BLaER1 treated with 17β-estradiol and CSF1 and Interleukin-3, amounts not matched to agents 10 nM and 100 nM (cell line): ENCODE results near the gene TDRD10.

Experiments
- H3K27ac ChIP-seq, 11 experiments: shearing (Covaris generic); formaldehyde crosslinking; 2 replicates each; pipeline ENCODE4 v1.8.1; 2022
- H3K27me3 ChIP-seq, 11 experiments: shearing (Covaris generic); formaldehyde crosslinking; 2 replicates each; pipeline ENCODE4 v1.8.1; 2022
- H3K36me3 ChIP-seq, 11 experiments: shearing (Covaris generic); formaldehyde crosslinking; 2 replicates each; pipeline ENCODE4 v1.8.1; 2022
- H3K4me1 ChIP-seq, 10 experiments: shearing (Covaris generic); formaldehyde crosslinking; 2 replicates each; pipeline ENCODE4 v1.8.1; 2022
- H3K4me2 ChIP-seq, 11 experiments: shearing (Covaris generic); formaldehyde crosslinking; 2 replicates each; pipeline ENCODE4 v1.8.1; 2022
- H3K4me3 ChIP-seq, 10 experiments: shearing (Covaris generic); formaldehyde crosslinking; 2 replicates each; pipeline ENCODE4 v1.8.1; 2022
- H3K9ac ChIP-seq, 11 experiments: shearing (Covaris generic); formaldehyde crosslinking; 2 replicates each; pipeline ENCODE4 v1.8.1; 2022
- H3K9me3 ChIP-seq, 11 experiments: shearing (Covaris generic); formaldehyde crosslinking; replicated peaks in 1 of 11; 2 replicates each; pipeline ENCODE4 v1.8.1; 2022
- H4K20me1 ChIP-seq, 11 experiments: shearing (Covaris generic); formaldehyde crosslinking; 2 replicates each; pipeline ENCODE4 v1.8.1; 2022
- Cebpa-rat ChIP-seq, 11 experiments: shearing (Covaris generic); IDR thresholded peaks; 2 replicates each; pipeline ENCODE4 v1.8.1; 2022

The TDRD10 gene

GRCh38 chr1:154463512-154463990 is 38.5 kb upstream of the TDRD10 start:
- Histone ChIP-seq H3K36me3 (peaks cover 0 to 100% (median 77%) of the 10 kb centered on the region in 11 experiments; a peak in 18 of 22 replicates), H3K27ac (peak overlapping the region in 8 of 11 experiments; percentile 11 to 71 (median 46); a peak in 13 of 22 replicates), H3K9me3 (no peaks in the 10 kb centered on the region; a peak in 1 of 22 replicates), H3K27me3 (no peaks in the 10 kb centered on the region), H3K4me3 (no peak overlapping the region; a peak in 1 of 20 replicates), H4K20me1 (peaks cover 0 to 96% (median 55%) of the 10 kb centered on the region in 11 experiments; a peak in 18 of 22 replicates), H3K9ac (peak overlapping the region in 3 of 11 experiments; percentile 5 to 35 (median 18); a peak in 3 of 22 replicates), H3K4me2 (peak overlapping the region in 9 of 11 experiments; percentile 4 to 81 (median 49); a peak in 16 of 22 replicates), H3K4me1 (peaks cover 9 to 69% (median 27%) of the 10 kb centered on the region in 10 experiments; a peak in 18 of 20 replicates)
- no peak for TF ChIP-seq Cebpa-rat (IDR thresholded peaks at IDR 0.05)

DNA sequence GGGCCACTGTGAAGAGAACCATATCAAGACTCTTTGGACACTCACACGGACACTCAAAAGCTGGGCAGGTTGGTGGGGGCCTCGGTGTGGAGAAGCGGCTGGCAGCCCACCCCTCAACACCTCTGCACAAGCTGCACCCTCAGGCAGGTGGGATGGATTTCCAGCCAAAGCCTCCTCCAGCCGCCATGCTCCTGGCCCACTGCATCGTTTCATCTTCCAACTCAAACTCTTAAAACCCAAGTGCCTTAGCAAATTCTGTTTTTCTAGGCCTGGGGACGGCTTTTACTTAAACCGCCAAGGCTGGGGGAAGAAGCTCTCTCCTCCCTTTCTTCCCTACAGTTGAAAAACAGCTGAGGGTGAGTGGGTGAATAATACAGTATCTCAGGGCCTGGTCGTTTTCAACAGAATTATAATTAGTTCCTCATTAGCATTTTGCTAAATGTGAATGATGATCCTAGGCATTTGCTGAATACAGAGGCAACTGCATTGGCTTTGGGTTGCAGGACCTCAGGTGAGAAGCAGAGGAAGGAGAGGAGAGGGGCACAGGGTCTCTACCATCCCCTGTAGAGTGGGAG is 36.3 kb upstream of the TDRD10 start:
- Histone ChIP-seq H3K27ac (peak overlapping the region in 3 of 11 experiments; percentile 64 to 69 (median 67); a peak in 7 of 22 replicates), H3K9ac (peak overlapping the region in 3 of 11 experiments; percentile 52 to 63 (median 55); a peak in 6 of 22 replicates), H3K36me3 (peaks cover 0 to 84% (median 56%) of the 10 kb centered on the region in 11 experiments; a peak in 18 of 22 replicates), H3K4me3 (no peak overlapping the region), H3K9me3 (no peaks in the 10 kb centered on the region), H3K4me2 (peak overlapping the region in 4 of 11 experiments; percentile 10 to 93 (median 80); a peak in 7 of 22 replicates), H3K4me1 (peaks cover 9 to 67% (median 27%) of the 10 kb centered on the region in 10 experiments; a peak in 18 of 20 replicates), H3K27me3 (no peaks in the 10 kb centered on the region), H4K20me1 (peaks cover 0 to 99% (median 60%) of the 10 kb centered on the region in 11 experiments; a peak in 18 of 22 replicates)
- TF ChIP-seq Cebpa-rat (IDR thresholded peaks at IDR 0.05): no peak

DNA sequence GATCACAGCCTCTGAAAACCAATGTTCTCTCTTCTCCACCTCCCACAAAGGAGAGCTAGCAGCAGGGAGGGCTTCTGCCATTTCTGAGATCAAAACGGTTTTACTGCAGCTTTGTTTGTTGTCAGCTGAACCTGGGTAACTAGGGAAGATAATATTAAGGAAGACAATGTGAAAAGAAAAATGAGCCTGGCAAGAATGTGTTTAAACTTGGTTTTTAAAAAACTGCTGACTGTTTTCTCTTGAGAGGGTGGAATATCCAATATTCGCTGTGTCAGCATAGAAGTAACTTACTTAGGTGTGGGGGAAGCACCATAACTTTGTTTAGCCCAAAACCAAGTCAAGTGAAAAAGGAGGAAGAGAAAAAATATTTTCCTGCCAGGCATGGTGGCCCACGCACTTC is 35.8 kb upstream of the TDRD10 start:
- H3K27ac ChIP-seq: peak overlapping the region in 3 of 11 experiments; percentile 64 to 69 (median 67); a peak in 7 of 22 replicates
- peak overlapping the region in 4 of 11 experiments; percentile 10 to 93 (median 80); a peak in 7 of 22 replicates for H3K4me2 ChIP-seq
- H3K9ac ChIP-seq: peak overlapping the region in 3 of 11 experiments; percentile 52 to 63 (median 55); a peak in 6 of 22 replicates
- H4K20me1 ChIP-seq: peaks cover 0 to 99% (median 65%) of the 10 kb centered on the region in 11 experiments; a peak in 18 of 22 replicates
- H3K27me3 ChIP-seq: no peaks in the 10 kb centered on the region
- H3K4me3 ChIP-seq: no peak overlapping the region
- peaks cover 0 to 79% (median 51%) of the 10 kb centered on the region in 11 experiments; a peak in 18 of 22 replicates for H3K36me3 ChIP-seq
- no peak for TF ChIP-seq Cebpa-rat (IDR thresholded peaks at IDR 0.05)
- no peaks in the 10 kb centered on the region for H3K9me3 ChIP-seq
- H3K4me1 ChIP-seq: peaks cover 9 to 62% (median 27%) of the 10 kb centered on the region in 10 experiments; a peak in 18 of 20 replicates

- H3K4me2 ChIP-seq: peak overlapping the region in 3 of 11 experiments; percentile 80 to 93 (median 81); a peak in 6 of 22 replicates
- peak overlapping the region in 3 of 11 experiments; percentile 27 to 69 (median 67); a peak in 5 of 22 replicates for H3K27ac ChIP-seq
- peak overlapping the region in 3 of 11 experiments; percentile 52 to 55 (median 55); a peak in 4 of 22 replicates for H3K9ac ChIP-seq
- no peaks in the 10 kb centered on the region for H3K9me3 ChIP-seq
- no peak overlapping the region for H3K4me3 ChIP-seq
- H4K20me1 ChIP-seq: peaks cover 0 to 95% (median 68%) of the 10 kb centered on the region in 11 experiments; a peak in 18 of 22 replicates
- H3K4me1 ChIP-seq: peaks cover 9 to 56% (median 24%) of the 10 kb centered on the region in 10 experiments; a peak in 18 of 20 replicates
- H3K36me3 ChIP-seq: peaks cover 0 to 71% (median 44%) of the 10 kb centered on the region in 11 experiments; a peak in 18 of 22 replicates
- H3K27me3 ChIP-seq: no peaks in the 10 kb centered on the region
- no peak for TF ChIP-seq Cebpa-rat (IDR thresholded peaks at IDR 0.05)
Observed at GRCh38 chr1:154466921-154467417, 35.0 kb upstream of the TDRD10 start.

- H3K9me3 ChIP-seq: no peaks in the 10 kb centered on the region
- H3K9ac ChIP-seq: peak overlapping the region in 1 of 11 experiments; percentile 55; a peak in 1 of 22 replicates
- no peaks in the 10 kb centered on the region for H3K27me3 ChIP-seq
- H3K36me3 ChIP-seq: peaks cover 0 to 65% (median 38%) of the 10 kb centered on the region in 11 experiments; a peak in 18 of 22 replicates
- H3K4me1 ChIP-seq: peaks cover 9 to 50% (median 20%) of the 10 kb centered on the region in 10 experiments; a peak in 17 of 20 replicates
- TF ChIP-seq Cebpa-rat (IDR thresholded peaks at IDR 0.05): no peak
- peaks cover 0 to 90% (median 68%) of the 10 kb centered on the region in 11 experiments; a peak in 18 of 22 replicates for H4K20me1 ChIP-seq
- 0 out of 22 replicates have a peak overlapping the region, but pooled peaks of 2 of the 11 experiments have one; percentile 67 to 69 for H3K27ac ChIP-seq
- peak overlapping the region in 3 of 11 experiments; percentile 80 to 93 (median 81); a peak in 4 of 22 replicates for H3K4me2 ChIP-seq
- H3K4me3 ChIP-seq: no peak overlapping the region
Observed at GRCh38 chr1:154467434-154468102, 34.5 kb upstream of the TDRD10 start.

DNA sequence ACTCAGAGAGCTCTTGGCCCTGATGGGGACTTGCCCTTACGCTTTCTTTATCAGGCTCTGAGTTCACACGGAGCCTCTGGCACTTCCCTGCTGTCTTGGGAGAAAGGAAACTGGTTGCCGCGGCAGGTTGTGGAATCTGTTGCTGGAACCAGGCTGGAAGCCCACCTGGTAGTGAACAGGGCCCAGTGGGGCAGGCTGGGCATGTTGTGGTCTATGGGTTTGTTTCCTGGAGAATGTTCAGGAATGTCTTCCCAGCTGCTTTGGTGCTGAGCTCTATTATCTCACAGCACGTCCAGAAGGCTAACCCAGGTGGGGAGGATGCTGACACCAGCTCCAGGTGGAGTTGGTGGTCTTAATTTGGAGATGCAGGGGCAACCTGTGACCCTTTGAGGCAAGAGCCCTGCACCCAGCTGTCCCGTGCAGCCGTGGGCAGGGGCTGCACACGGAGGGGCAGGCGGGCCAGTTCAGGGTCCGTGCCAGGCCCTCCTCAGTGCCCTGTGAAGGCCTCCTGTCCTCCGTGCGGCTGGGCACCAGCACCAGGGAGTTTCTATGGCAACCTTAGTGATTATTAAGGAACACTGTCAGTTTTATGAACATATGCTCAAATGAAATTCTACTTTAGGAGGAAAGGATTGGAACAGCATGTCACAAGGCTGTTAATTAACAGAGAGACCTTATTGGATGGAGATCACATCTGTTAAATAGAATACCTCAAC is 33.3 kb upstream of the TDRD10 start:
- H3K9ac ChIP-seq: no peak overlapping the region
- peaks cover 0 to 54% (median 30%) of the 10 kb centered on the region in 11 experiments; a peak in 18 of 22 replicates for H3K36me3 ChIP-seq
- H3K4me2 ChIP-seq: no peak overlapping the region
- H4K20me1 ChIP-seq: peaks cover 0 to 79% (median 66%) of the 10 kb centered on the region in 11 experiments; a peak in 18 of 22 replicates
- H3K27me3 ChIP-seq: no peaks in the 10 kb centered on the region
- TF ChIP-seq Cebpa-rat (IDR thresholded peaks at IDR 0.05): no peak
- no peak overlapping the region for H3K4me3 ChIP-seq
- peaks cover 3 to 41% (median 15%) of the 10 kb centered on the region in 10 experiments; a peak in 19 of 20 replicates for H3K4me1 ChIP-seq
- no peaks in the 10 kb centered on the region for H3K9me3 ChIP-seq
- no peak overlapping the region for H3K27ac ChIP-seq

GRCh38 chr1:154469844-154470560 is 32.0 kb upstream of the TDRD10 start:
- Histone ChIP-seq H3K36me3 (peaks cover 0 to 41% (median 22%) of the 10 kb centered on the region in 11 experiments; a peak in 18 of 22 replicates), H3K4me1 (peaks cover 11 to 41% (median 24%) of the 10 kb centered on the region in 10 experiments; a peak in 19 of 20 replicates), H3K4me2 (no peak overlapping the region), H3K27ac (no peak overlapping the region), H3K27me3 (no peaks in the 10 kb centered on the region), H3K9me3 (no peaks in the 10 kb centered on the region), H4K20me1 (peaks cover 0 to 66% (median 56%) of the 10 kb centered on the region in 11 experiments; a peak in 18 of 22 replicates), H3K4me3 (no peak overlapping the region), H3K9ac (no peak overlapping the region)
- no peak for TF ChIP-seq Cebpa-rat (IDR thresholded peaks at IDR 0.05)
